C4-2B (cell line): Measurements from ENCODE around the gene CFAP161.

Source experiments
- H3K27ac ChIP-seq: fragments of 450-650 bp; 2 replicates; pipeline ENCODE4 v1.5.1; 2017
- CTCF ChIP-seq: fragments of 450-650 bp; conservative IDR thresholded peaks from 2 replicates; pipeline ENCODE4 v1.5.1; 2017; ENCODE audit warnings: mild to moderate bottlenecking
- ZFX ChIP-seq: fragments of 450-650 bp; IDR thresholded peaks from 2 replicates; pipeline ENCODE4 v1.6.1; 2017

Gene CFAP161

GRCh38 chr15:81160312-81161159, 26.5 kb downstream of the CFAP161 start:
- no peak for TF ChIP-seq CTCF
- no peak for TF ChIP-seq ZFX
- H3K27ac ChIP-seq = no peak overlapping the region

GRCh38 chr15:81161160-81161673, 27.1 kb downstream of the CFAP161 start:
- H3K27ac ChIP-seq = no peak overlapping the region
- TF ChIP-seq CTCF (no peak), ZFX (no peak)

GRCh38 chr15:81161851-81162250, 27.8 kb downstream of the CFAP161 start:
- TF ChIP-seq ZFX = no peak
- no peak for TF ChIP-seq CTCF
- no peak overlapping the region for H3K27ac ChIP-seq

GRCh38 chr15:81163961-81164800, 30.1 kb downstream of the CFAP161 start:
- TF ChIP-seq ZFX = no peak
- no peak for TF ChIP-seq CTCF
- no peak overlapping the region for H3K27ac ChIP-seq

GRCh38 chr15:81165535-81165934, 31.5 kb downstream of the CFAP161 start:
- TF ChIP-seq ZFX (no peak), CTCF (no peak)
- no peak overlapping the region for H3K27ac ChIP-seq

- no peak for TF ChIP-seq CTCF
- TF ChIP-seq ZFX = no peak
- H3K27ac ChIP-seq = no peak overlapping the region
Observed at GRCh38 chr15:81166636-81167305, 32.7 kb downstream of the CFAP161 start.
